Measurements from ENCODE around the gene NUFIP1.
"Not testable (repeated sequence)": the region's sequence is repeated elsewhere in the genome, so short reads cannot be mapped to it uniquely, and the experiment has no call there.

Gene NUFIP1

DNA sequence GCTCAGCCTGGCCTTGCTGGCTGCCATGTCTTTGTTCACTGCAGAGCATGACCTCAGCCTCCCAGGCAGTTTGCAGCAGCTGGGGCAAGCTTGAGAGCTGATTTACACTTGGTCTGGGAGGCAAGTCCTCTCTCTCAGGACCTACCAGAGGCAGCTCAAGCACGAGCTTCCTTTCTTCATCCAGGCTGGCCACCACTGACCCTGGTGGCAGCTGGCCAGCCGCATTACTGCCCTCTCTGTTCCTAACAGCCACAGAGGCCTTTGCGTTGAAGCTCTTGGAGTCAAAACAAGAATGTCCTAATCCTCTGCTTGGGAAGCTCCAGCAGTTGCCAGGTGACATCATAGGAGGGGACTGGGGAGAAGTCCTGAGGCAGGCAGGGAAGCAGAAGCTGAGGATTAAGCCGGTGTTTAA lies 85.7 kb downstream of the NUFIP1 start:
- H3K36me3 ChIP-seq (ENCODE audit: control insufficient read depth, low read length) = no peaks in the 10 kb centered on the region
- H4K20me1 ChIP-seq (ENCODE audit: control insufficient read depth, insufficient read depth, low read depth, low read length) = no peaks in the 10 kb centered on the region
- no peaks in the 10 kb centered on the region for H3K79me2 ChIP-seq (ENCODE audit: control insufficient read depth, low read length)
- H3K9me2 ChIP-seq (replicated peaks; ENCODE audit: control insufficient read depth, low read length) = no peaks in the 10 kb centered on the region
- H3K4me3 ChIP-seq (ENCODE audit: low read length) = no peak overlapping the region
- TF ChIP-seq CTCF (IDR thresholded peaks at IDR 0.05; ENCODE audit: low read depth, low read length, poor library complexity, severe bottlenecking) (no peak), EZH2phosphoT487 (IDR thresholded peaks at IDR 0.05; ENCODE audit: borderline replicate concordance, low read length) (no peak)
- no peaks in the 10 kb centered on the region for H3K9me3 ChIP-seq (ENCODE audit: control insufficient read depth, insufficient read depth, low read length)
- H3K4me1 ChIP-seq (ENCODE audit: control insufficient read depth, low read length) = no peaks in the 10 kb centered on the region
- no peak overlapping the region for H3K4me2 ChIP-seq (ENCODE audit: low read length)
- no peaks in the 10 kb centered on the region for H3F3A ChIP-seq (ENCODE audit: control insufficient read depth, insufficient read depth)
- peaks cover 21% of the 10 kb centered on the region for H3K27me3 ChIP-seq (ENCODE audit: control insufficient read depth, low read length)
- H3K27ac ChIP-seq (ENCODE audit: low read depth, low read length) = no peak overlapping the region

DNA sequence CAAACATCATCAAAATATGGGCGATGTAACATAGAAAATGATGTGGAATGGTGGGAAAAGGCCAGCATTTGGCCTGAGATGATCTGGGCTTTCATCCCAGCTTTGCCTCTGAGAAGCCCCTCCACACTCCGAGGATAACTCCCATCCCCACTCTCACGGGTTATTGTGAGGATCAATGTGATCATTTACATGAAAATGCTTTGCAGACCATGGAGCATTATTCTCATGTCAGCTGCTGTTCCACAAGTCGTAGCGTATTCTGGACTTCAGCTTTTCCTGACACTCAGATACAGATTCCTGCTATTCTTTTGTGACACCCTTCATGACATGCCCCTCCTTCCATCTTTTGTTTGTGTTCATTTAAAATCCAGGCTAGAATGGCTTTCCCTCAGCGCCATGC lies 86.5 kb downstream of the NUFIP1 start:
- H3F3A ChIP-seq (ENCODE audit: control insufficient read depth, insufficient read depth) = no peaks in the 10 kb centered on the region
- no peaks in the 10 kb centered on the region for H3K9me3 ChIP-seq (ENCODE audit: control insufficient read depth, insufficient read depth, low read length)
- no peak overlapping the region for H3K4me2 ChIP-seq (ENCODE audit: low read length)
- no peaks in the 10 kb centered on the region for H3K9me2 ChIP-seq (replicated peaks; ENCODE audit: control insufficient read depth, low read length)
- no peaks in the 10 kb centered on the region for H3K36me3 ChIP-seq (ENCODE audit: control insufficient read depth, low read length)
- no peaks in the 10 kb centered on the region for H3K4me1 ChIP-seq (ENCODE audit: control insufficient read depth, low read length)
- no peak overlapping the region for H3K4me3 ChIP-seq (ENCODE audit: low read length)
- no peak overlapping the region for H3K27ac ChIP-seq (ENCODE audit: low read depth, low read length)
- TF ChIP-seq EZH2phosphoT487 (IDR thresholded peaks at IDR 0.05; ENCODE audit: borderline replicate concordance, low read length) (no peak), CTCF (IDR thresholded peaks at IDR 0.05; ENCODE audit: low read depth, low read length, poor library complexity, severe bottlenecking) (no peak)
- H3K27me3 ChIP-seq (ENCODE audit: control insufficient read depth, low read length) = peaks cover 21% of the 10 kb centered on the region
- H4K20me1 ChIP-seq (ENCODE audit: control insufficient read depth, insufficient read depth, low read depth, low read length) = no peaks in the 10 kb centered on the region
- H3K79me2 ChIP-seq (ENCODE audit: control insufficient read depth, low read length) = no peaks in the 10 kb centered on the region

GRCh38 chr13:44899967-44900366 lies 89.3 kb downstream of the NUFIP1 start:
- Histone ChIP-seq H3K9me3 (ENCODE audit: control insufficient read depth, insufficient read depth, low read length) (no peaks in the 10 kb centered on the region), H3K36me3 (ENCODE audit: control insufficient read depth, low read length) (no peaks in the 10 kb centered on the region), H4K20me1 (ENCODE audit: control insufficient read depth, insufficient read depth, low read depth, low read length) (no peaks in the 10 kb centered on the region), H3K4me2 (ENCODE audit: low read length) (no peak overlapping the region), H3F3A (ENCODE audit: control insufficient read depth, insufficient read depth) (no peaks in the 10 kb centered on the region), H3K79me2 (ENCODE audit: control insufficient read depth, low read length) (no peaks in the 10 kb centered on the region), H3K9me2 (replicated peaks; ENCODE audit: control insufficient read depth, low read length) (no peaks in the 10 kb centered on the region), H3K4me1 (ENCODE audit: control insufficient read depth, low read length) (no peaks in the 10 kb centered on the region), H3K4me3 (ENCODE audit: low read length) (no peak overlapping the region), H3K27ac (ENCODE audit: low read depth, low read length) (no peak overlapping the region), H3K27me3 (ENCODE audit: control insufficient read depth, low read length) (peaks cover 13% of the 10 kb centered on the region)
- TF ChIP-seq EZH2phosphoT487 (IDR thresholded peaks at IDR 0.05; ENCODE audit: borderline replicate concordance, low read length) (no peak), CTCF (IDR thresholded peaks at IDR 0.05; ENCODE audit: low read depth, low read length, poor library complexity, severe bottlenecking) (no peak)

- not testable (repeated sequence) for H4K20me1 ChIP-seq (ENCODE audit: control insufficient read depth, insufficient read depth, low read depth, low read length); H3K4me1 ChIP-seq (ENCODE audit: control insufficient read depth, low read length); H3K79me2 ChIP-seq (ENCODE audit: control insufficient read depth, low read length); H3F3A ChIP-seq (ENCODE audit: control insufficient read depth, insufficient read depth); H3K4me2 ChIP-seq (ENCODE audit: low read length); H3K4me3 ChIP-seq (ENCODE audit: low read length); H3K36me3 ChIP-seq (ENCODE audit: control insufficient read depth, low read length); H3K27me3 ChIP-seq (ENCODE audit: control insufficient read depth, low read length); H3K27ac ChIP-seq (ENCODE audit: low read depth, low read length); H3K9me2 ChIP-seq (replicated peaks; ENCODE audit: control insufficient read depth, low read length); H3K9me3 ChIP-seq (ENCODE audit: control insufficient read depth, insufficient read depth, low read length)
These were observed 91.0 kb downstream of the NUFIP1 start for GRCh38 chr13:44898308-44898707.

Data from DOHH2 (cell line).